Transverse colon (tissue), 4 donors: Measurements from ENCODE around the gene FMO1.

ENCODE experiments used
- CTCF ChIP-seq, 5 experiments: fragments of 200-600 bp in 3 of 5; fragments of 450-650 bp in 2 of 5; sonication (generic) in 3 of 5; IDR thresholded peaks; 1 replicate in 2 of 5; 2 replicates in 3 of 5; pipeline ENCODE4 v1.5.1; 2016 to 2017; ENCODE audit warnings: antibody characterized with exemption in 5 of 5, inconsistent platforms in 3 of 5, mild to moderate bottlenecking in 2 of 5, moderate library complexity in 1 of 5
- POLR2AphosphoS5 ChIP-seq, 3 donors: sonication (generic); formaldehyde crosslinking; IDR thresholded peaks; one replicate each; pipeline ENCODE4 v1.6.1; 2016; ENCODE audit warnings: antibody characterized with exemption in 3 of 3

- peak in 1 of 3 donors; percentile 41 for TF ChIP-seq POLR2AphosphoS5 (IDR thresholded peaks at IDR 0.05)
- no peak for TF ChIP-seq CTCF (IDR thresholded peaks at IDR 0.05)
Observed at GRCh38 chr1:171252482-171252881, 4.2 kb downstream of the FMO1 start.
